CD4-positive, alpha-beta memory T cell (primary cell): Measurements from ENCODE around the gene FLYWCH1. TPM values are rescaled to one million over a fixed set of nuclear protein-coding genes. Genes with fewer than 3 reads are reported as not detected.
"Not testable (repeated sequence)": the region's sequence is repeated elsewhere in the genome, so short reads cannot be mapped to it uniquely, and the experiment has no call there.

Source experiments
- CTCF ChIA-PET: fragments of 350-600 bp; sonication (Branson Sonifier 250); formaldehyde crosslinking; loops from one replicate; lab custom pipeline; 2021; ENCODE audit warnings: inconsistent platforms; ENCODE audit not compliant: partially characterized antibody; lab: Charles Lee
- POLR2A ChIA-PET: fragments of 350-600 bp; sonication (Branson Sonifier 250); formaldehyde crosslinking; loops from one replicate; lab custom pipeline; 2021; ENCODE audit not compliant: partially characterized antibody; lab: Charles Lee
- DNase-seq, 5 donors: peaks; one replicate each; pipeline versions ENCODE4 v3.0.0 to v3.0.0-alpha.2; 2020 to 2022; ENCODE audit warnings: mixed read lengths in 1 of 5
- H3K27ac ChIP-seq: one replicate; pipeline ENCODE4 v1.7.0; 2013; ENCODE audit warnings: low read depth, low read length
- H3K27me3 ChIP-seq: 2 replicates; pipeline ENCODE4 v1.7.0; 2013; ENCODE audit warnings: mild to moderate bottlenecking, low read length, moderate library complexity; ENCODE audit not compliant: insufficient read depth
- H3K36me3 ChIP-seq: 2 replicates; pipeline ENCODE4 v1.7.0; 2013; ENCODE audit warnings: mild to moderate bottlenecking, low read length, moderate library complexity; ENCODE audit not compliant: insufficient read depth
- H3K4me1 ChIP-seq: 2 replicates; pipeline ENCODE4 v1.7.0; 2013; ENCODE audit warnings: mild to moderate bottlenecking, low read length, moderate library complexity; ENCODE audit not compliant: insufficient read depth
- H3K4me3 ChIP-seq, 2 donors: one replicate each; pipeline ENCODE4 v1.7.0; 2013; ENCODE audit warnings: low read length in 2 of 2, mild to moderate bottlenecking in 1 of 2
- H3K9me3 ChIP-seq, 2 donors: one replicate each; pipeline ENCODE4 v1.7.0; 2013; ENCODE audit warnings: low read length in 2 of 2, control low read depth in 1 of 2; ENCODE audit not compliant: control insufficient read depth in 1 of 2
- H3K27ac Mint-ChIP-seq, 7 donors: one replicate each; pipeline ENCODE4 v1.8.0; 2020 to 2021; ENCODE audit warnings: mixed read lengths in 7 of 7, mild to moderate bottlenecking in 6 of 7, inconsistent platforms in 3 of 7, moderate library complexity in 3 of 7
- H3K27me3 Mint-ChIP-seq, 2 donors: one replicate each; pipeline ENCODE4 v1.8.0; 2020 to 2021; ENCODE audit warnings: mixed read lengths in 2 of 2
- H3K36me3 Mint-ChIP-seq, 2 donors: one replicate each; pipeline ENCODE4 v1.8.0; 2020 to 2021; ENCODE audit warnings: mixed read lengths in 2 of 2, inconsistent platforms in 1 of 2, mild to moderate bottlenecking in 1 of 2
- H3K4me1 Mint-ChIP-seq, 4 donors: one replicate each; pipeline ENCODE4 v1.8.0; 2020 to 2021; ENCODE audit warnings: mixed read lengths in 4 of 4, mild to moderate bottlenecking in 1 of 4
- H3K4me3 Mint-ChIP-seq, 8 donors: one replicate each; pipeline ENCODE4 v1.8.0; 2020 to 2021; ENCODE audit warnings: mixed read lengths in 8 of 8, mild to moderate bottlenecking in 7 of 8, moderate library complexity in 6 of 8, inconsistent platforms in 3 of 8
- H3K9me3 Mint-ChIP-seq, 8 donors: one replicate each; pipeline ENCODE4 v1.8.0; 2020 to 2021; ENCODE audit warnings: mixed read lengths in 8 of 8, mild to moderate bottlenecking in 5 of 8, inconsistent platforms in 3 of 8, moderate library complexity in 1 of 8
- intact Hi-C: fragments of 100-400 bp; cut with micrococcal nuclease; formaldehyde crosslinking; loops from one replicate; pipeline ENCODE4 v1.15.1; 2023
- polyA plus RNA-seq, 2 donors: library from polyadenylated mRNA; unstranded; fragments of 300-500 nt; fragmentation: Illumina TruSeq; gene quantifications; one replicate each; pipeline ENCODE4 v1.2.3, GENCODE V29; 2021
- total RNA-seq, 2 experiments: library from RNA; stranded (reverse); gene quantifications; one replicate each; pipeline ENCODE4 v1.2.3, GENCODE V29; 2021

FLYWCH1 gene
- total and polyA plus RNA-seq, 4 experiments from 2014 or later = 7.1 to 123 (median 71.3) TPM

GRCh38 chr16:2905241-2905987, 6.3 kb upstream of the FLYWCH1 start:
- Mint-ChIP-seq H3K4me3 (peak overlapping the region; percentile 88 to 96 (median 92)), H3K27ac (peak overlapping the region; percentile 77 to 96 (median 92)), H3K36me3 (no peaks in the 10 kb centered on the region), H3K9me3 (no peaks in the 10 kb centered on the region), H3K27me3 (no peaks in the 10 kb centered on the region), H3K4me1 (peaks cover 11 to 35% (median 25%) of the 10 kb centered on the region in 4 donors)
- H3K36me3 ChIP-seq = no peaks in the 10 kb centered on the region
- no peaks in the 10 kb centered on the region for H3K9me3 ChIP-seq
- intact Hi-C loops = loop anchor here (2.0 to 10.0 kb wide), 2 partner anchors 21 to 119 kb away; partner anchors contain the start of genes HCFC1R1, THOC6 and TNFRSF12A
- peak overlapping the region; percentile 72 to 84 for H3K4me3 ChIP-seq
- ChIA-PET POLR2A (interaction anchor here (1.1 to 2.9 kb wide), 4 partner anchors 22 to 377 kb away, joined by 3 to 26 read pairs (median 6); partner anchors contain the start of genes FLYWCH2 and ZNF213), CTCF (interaction anchor here (0.9 to 3.2 kb wide), 8 partner anchors 8 to 37 kb away, joined by 3 to 17 read pairs (median 6); partner anchors contain the start of gene FLYWCH2)
- H3K4me1 ChIP-seq = peaks cover 12% of the 10 kb centered on the region
- peak overlapping the region; percentile 63 for H3K27ac ChIP-seq
- peak; percentile 85 to 91 (median 88) for DNase-seq
- H3K27me3 ChIP-seq = no peaks in the 10 kb centered on the region

GRCh38 chr16:2905988-2906387, 5.7 kb upstream of the FLYWCH1 start:
- Histone ChIP-seq H3K36me3 (no peaks in the 10 kb centered on the region), H3K4me3 (no peak overlapping the region), H3K27me3 (no peaks in the 10 kb centered on the region), H3K4me1 (peaks cover 14% of the 10 kb centered on the region), H3K9me3 (no peaks in the 10 kb centered on the region), H3K27ac (no peak overlapping the region)
- Mint-ChIP-seq H3K4me1 (peaks cover 11 to 35% (median 25%) of the 10 kb centered on the region in 4 donors), H3K9me3 (no peaks in the 10 kb centered on the region), H3K36me3 (no peaks in the 10 kb centered on the region), H3K4me3 (peak overlapping the region; percentile 88 to 96 (median 92)), H3K27me3 (no peaks in the 10 kb centered on the region), H3K27ac (peak overlapping the region; percentile 77 to 96 (median 87))
- DNase-seq = no peak
- POLR2A ChIA-PET = interaction anchor here (1.1 to 2.9 kb wide), 4 partner anchors 23 to 377 kb away, joined by 3 to 26 read pairs (median 6); partner anchors contain the start of genes FLYWCH2 and ZNF213
- CTCF ChIA-PET = interaction anchor here (0.9 to 3.2 kb wide), 9 partner anchors 9 to 38 kb away, joined by 3 to 17 read pairs (median 6); partner anchors contain the start of gene FLYWCH2
- intact Hi-C loops = loop anchor here (2.0 to 10.0 kb wide), 2 partner anchors 21 to 119 kb away; partner anchors contain the start of genes HCFC1R1, THOC6 and TNFRSF12A

- CTCF ChIA-PET = interaction anchor here (0.7 to 3.2 kb wide), 10 partner anchors 10 to 192 kb away, joined by 3 to 17 read pairs (median 4); no protein-coding TSS in a partner anchor
- H3K4me3 Mint-ChIP-seq = peak overlapping the region in 2 of 8 donors; percentile 15 to 20
- peaks cover 15 to 43% (median 31%) of the 10 kb centered on the region in 4 donors for H3K4me1 Mint-ChIP-seq
- H3K36me3 Mint-ChIP-seq, H3K36me3 ChIP-seq, H3K27me3 ChIP-seq, H3K4me3 ChIP-seq, H3K27me3 Mint-ChIP-seq, H3K27ac ChIP-seq, H3K9me3 ChIP-seq, H3K9me3 Mint-ChIP-seq: not testable (repeated sequence)
- POLR2A ChIA-PET = interaction anchor here (2.9 kb wide), 1 partner anchor 24 kb away, joined by 26 read pairs; the partner anchor contains the start of gene FLYWCH2
- peak; percentile 34 to 76 (median 54) for DNase-seq
- intact Hi-C loops = loop anchor here (10.0 kb wide), 1 partner anchor 118 kb away; the partner anchor contains the start of genes HCFC1R1, THOC6 and TNFRSF12A
- H3K27ac Mint-ChIP-seq = peak overlapping the region in 5 of 7 donors; percentile 4 to 84 (median 62)
- peaks cover 19% of the 10 kb centered on the region for H3K4me1 ChIP-seq
These were observed 4.5 kb upstream of the FLYWCH1 start for GRCh38 chr16:2907084-2907753.

GRCh38 chr16:2910441-2910969, 1.2 kb upstream of the FLYWCH1 start:
- POLR2A ChIA-PET = interaction anchor here (1.4 to 3.7 kb wide), 4 partner anchors 16 to 132 kb away, joined by 3 to 54 read pairs (median 11); partner anchors contain the start of genes FLYWCH2 and PKMYT1
- Histone ChIP-seq H3K4me3 (no peak overlapping the region), H3K27ac (no peak overlapping the region), H3K27me3 (no peaks in the 10 kb centered on the region), H3K9me3 (no peaks in the 10 kb centered on the region), H3K4me1 (peaks cover 27% of the 10 kb centered on the region), H3K36me3 (peaks cover 10% of the 10 kb centered on the region)
- H3K36me3 Mint-ChIP-seq = peaks cover 3 to 17% of the 10 kb centered on the region in 2 donors
- peak overlapping the region in 4 of 7 donors; percentile 19 to 87 (median 60) for H3K27ac Mint-ChIP-seq
- no peaks in the 10 kb centered on the region for H3K9me3 Mint-ChIP-seq
- no peaks in the 10 kb centered on the region for H3K27me3 Mint-ChIP-seq
- DNase-seq = no peak
- H3K4me1 Mint-ChIP-seq = peaks cover 21 to 45% (median 33%) of the 10 kb centered on the region in 4 donors
- CTCF ChIA-PET = interaction anchor here (1.5 to 4.3 kb wide), 4 partner anchors 13 to 42 kb away, joined by 5 to 29 read pairs (median 10); partner anchors contain the start of gene FLYWCH2
- intact Hi-C loops = no loop called here
- H3K4me3 Mint-ChIP-seq = peak overlapping the region in 7 of 8 donors; percentile 48 to 97 (median 86)

GRCh38 chr16:2912330-2913199, 834 bp downstream of the FLYWCH1 start:
- Histone ChIP-seq H3K9me3 (no peaks in the 10 kb centered on the region), H3K4me3 (peak overlapping the region; percentile 76 to 84), H3K36me3 (peaks cover 15% of the 10 kb centered on the region), H3K27me3 (no peaks in the 10 kb centered on the region), H3K27ac (peak overlapping the region; percentile 72), H3K4me1 (peaks cover 20% of the 10 kb centered on the region)
- Mint-ChIP-seq H3K9me3 (no peaks in the 10 kb centered on the region), H3K36me3 (peaks cover 3 to 23% of the 10 kb centered on the region in 2 donors), H3K27me3 (no peaks in the 10 kb centered on the region), H3K4me3 (peak overlapping the region; percentile 82 to 96 (median 92)), H3K4me1 (peaks cover 12 to 25% (median 19%) of the 10 kb centered on the region in 4 donors), H3K27ac (peak overlapping the region; percentile 72 to 97 (median 94))
- intact Hi-C loops = no loop called here
- CTCF ChIA-PET = interaction anchor here (1.3 to 4.3 kb wide), 4 partner anchors 8 to 44 kb away, joined by 4 to 29 read pairs (median 10); no protein-coding TSS in a partner anchor
- POLR2A ChIA-PET = interaction anchor here (0.6 to 3.7 kb wide), 12 partner anchors 9 to 239 kb away, joined by 3 to 54 read pairs (median 5); partner anchors contain the start of genes ELOB, FLYWCH2, KCTD5 and PKMYT1
- DNase-seq = peak in 2 of 5 donors; percentile 26 to 38
